HFF-Myc (cell line): ENCODE results near the gene TGM4.
"Not testable (repeated sequence)": the region's sequence is repeated elsewhere in the genome, so short reads cannot be mapped to it uniquely, and the experiment has no call there.

Source experiments
- DNase-seq: peaks from one replicate; pipeline ENCODE4 v3.0.0-alpha.2; 2011; ENCODE audit warnings: low read depth; ENCODE audit errors: extremely low read depth
- H3K4me3 ChIP-seq: replicated peaks from 2 replicates; pipeline ENCODE4 v1.5.1; 2011; ENCODE audit warnings: low read depth, mild to moderate bottlenecking, control low read depth, low read length
- CTCF ChIP-seq: IDR thresholded peaks from 2 replicates; pipeline ENCODE4 v1.5.1; 2012; ENCODE audit warnings: mild to moderate bottlenecking, low read depth, low read length, control low read depth; ENCODE audit errors: missing control alignments

TGM4 gene

GRCh38 chr3:44835684-44836083 lies 38.7 kb upstream of the TGM4 start:
- no peak overlapping the region for H3K4me3 ChIP-seq
- TF ChIP-seq CTCF = no peak
- DNase-seq = no peak

GRCh38 chr3:44842376-44842775 lies 32.0 kb upstream of the TGM4 start:
- no peak overlapping the region for H3K4me3 ChIP-seq

GRCh38 chr3:44845528-44846520 lies 28.6 kb upstream of the TGM4 start:
- H3K4me3 ChIP-seq = no peak overlapping the region
- no peak for TF ChIP-seq CTCF
- DNase-seq = no peak

More at GRCh38 chr3:44842376-44842775, 32.0 kb upstream of the TGM4 start:
- no peak for TF ChIP-seq CTCF
- DNase-seq = no peak

- TF ChIP-seq CTCF = no peak
- no peak overlapping the region for H3K4me3 ChIP-seq
- no peak for DNase-seq
Measured at GRCh38 chr3:44848634-44849033, 25.8 kb upstream of the TGM4 start.

GRCh38 chr3:44856663-44857062 lies 17.7 kb upstream of the TGM4 start:
- DNase-seq, H3K4me3 ChIP-seq: not testable (repeated sequence)

GRCh38 chr3:44860117-44860516 lies 14.3 kb upstream of the TGM4 start:
- no peak overlapping the region for H3K4me3 ChIP-seq
- no peak for TF ChIP-seq CTCF
- no peak for DNase-seq

GRCh38 chr3:44861412-44862225 lies 12.8 kb upstream of the TGM4 start, which contains the start of gene TMEM42:
TSS of gene TMEM42 (plus strand) at chr3:44861912. CDS start at chr3:44861925, 13 bp downstream.
- TF ChIP-seq CTCF = peak; percentile 19
- peak; percentile 57 for DNase-seq
- H3K4me3 ChIP-seq = peak within 1 kb of the TSS; percentile 66
